Naive thymus-derived CD4-positive, alpha-beta T cell (primary cell): ENCODE data around the gene PIK3CB. TPM values are rescaled to one million over a fixed set of nuclear protein-coding genes. Genes with fewer than 3 reads are reported as not detected.
"Not testable (repeated sequence)": the region's sequence is repeated elsewhere in the genome, so short reads cannot be mapped to it uniquely, and the experiment has no call there.

Source experiments
- ATAC-seq: fragments of 150-1000 bp; cut with Tn5 transposase; 2 replicates; pipeline ENCODE4 v1.10.0; 2021; ENCODE audit warnings: mild to moderate bottlenecking, moderate library complexity
- CTCF ChIA-PET: fragments of 350-600 bp; sonication (Branson Sonifier 250); formaldehyde crosslinking; loops from one replicate; lab custom pipeline; 2021; ENCODE audit warnings: antibody characterized with exemption; lab: Charles Lee
- POLR2A ChIA-PET: fragments of 350-600 bp; sonication (Branson Sonifier 250); formaldehyde crosslinking; loops from one replicate; lab custom pipeline; 2021; ENCODE audit warnings: antibody characterized with exemption, inconsistent platforms; lab: Charles Lee
- DNase-seq, 9 donors: peaks; one replicate each; pipeline versions ENCODE4 v3.0.0 to v3.0.0-alpha.2; 2020 to 2022; ENCODE audit warnings: mixed read lengths in 1 of 9
- H3K27ac ChIP-seq: one replicate; pipeline ENCODE4 v1.7.0; 2013; ENCODE audit warnings: mild to moderate bottlenecking, low read depth, low read length, moderate library complexity
- H3K27me3 ChIP-seq, 2 donors: one replicate each; pipeline ENCODE4 v1.7.0; 2013; ENCODE audit warnings: low read length in 2 of 2, mild to moderate bottlenecking in 2 of 2, moderate library complexity in 2 of 2; ENCODE audit not compliant: control insufficient read depth in 2 of 2, insufficient read depth in 2 of 2
- H3K36me3 ChIP-seq, 3 experiments: 1 replicate in 2 of 3; 2 replicates in 1 of 3; pipeline ENCODE4 v1.7.0; 2013; ENCODE audit warnings: low read length in 3 of 3, mild to moderate bottlenecking in 3 of 3, moderate library complexity in 1 of 3; ENCODE audit not compliant: insufficient read depth in 3 of 3, control insufficient read depth in 2 of 3
- H3K4me1 ChIP-seq, 2 donors: one replicate each; pipeline ENCODE4 v1.7.0; 2013; ENCODE audit warnings: low read length in 2 of 2, mild to moderate bottlenecking in 2 of 2, moderate library complexity in 1 of 2; ENCODE audit not compliant: control insufficient read depth in 2 of 2, insufficient read depth in 2 of 2
- H3K4me3 ChIP-seq: 2 replicates; pipeline ENCODE4 v1.7.0; 2013; ENCODE audit warnings: mild to moderate bottlenecking, low read length
- H3K9me3 ChIP-seq, 3 experiments: 1 replicate in 2 of 3; 2 replicates in 1 of 3; pipeline ENCODE4 v1.7.0; 2013; ENCODE audit warnings: low read length in 3 of 3; ENCODE audit not compliant: control insufficient read depth in 2 of 3
- H3K27ac Mint-ChIP-seq, 9 donors: one replicate each; pipeline ENCODE4 v1.8.0; 2020 to 2022; ENCODE audit warnings: mixed read lengths in 9 of 9, mild to moderate bottlenecking in 8 of 9, moderate library complexity in 5 of 9, inconsistent platforms in 2 of 9
- H3K27me3 Mint-ChIP-seq, 5 donors: one replicate each; pipeline ENCODE4 v1.8.0; 2021 to 2022; ENCODE audit warnings: mixed read lengths in 5 of 5, mild to moderate bottlenecking in 1 of 5
- H3K36me3 Mint-ChIP-seq, 5 donors: one replicate each; pipeline ENCODE4 v1.8.0; 2020 to 2022; ENCODE audit warnings: mixed read lengths in 5 of 5, mild to moderate bottlenecking in 3 of 5, inconsistent platforms in 1 of 5
- H3K4me1 Mint-ChIP-seq, 7 donors: one replicate each; pipeline ENCODE4 v1.8.0; 2020 to 2022; ENCODE audit warnings: mixed read lengths in 7 of 7, mild to moderate bottlenecking in 3 of 7, inconsistent platforms in 1 of 7
- H3K4me3 Mint-ChIP-seq, 10 donors: one replicate each; pipeline ENCODE4 v1.8.0; 2020 to 2022; ENCODE audit warnings: mild to moderate bottlenecking in 10 of 10, mixed read lengths in 10 of 10, moderate library complexity in 6 of 10, inconsistent platforms in 2 of 10
- H3K9me3 Mint-ChIP-seq, 11 donors: one replicate each; pipeline ENCODE4 v1.8.0; 2020 to 2022; ENCODE audit warnings: mixed read lengths in 11 of 11, mild to moderate bottlenecking in 4 of 11, inconsistent platforms in 1 of 11, moderate library complexity in 1 of 11
- intact Hi-C, 2 donors: fragments of 100-400 bp; cut with micrococcal nuclease; formaldehyde crosslinking; loops; one replicate each; pipeline ENCODE4 v1.15.1; 2023
- polyA plus RNA-seq, 2 donors: library from polyadenylated mRNA; unstranded; fragments of 300-500 nt; fragmentation: Illumina TruSeq; gene quantifications; one replicate each; pipeline ENCODE4 v1.2.3, GENCODE V29; 2021
- total RNA-seq, 6 experiments: library from RNA in 5 of 6; stranded (reverse) in 5 of 6; gene quantifications; 1 replicate in 5 of 6; 2 replicates in 1 of 6; pipeline ENCODE4 v1.2.3 and lab custom pipeline; 2021 to 2026

Gene PIK3CB
- total and polyA plus RNA-seq, 7 experiments from 2014 or later, result 19.6 to 46.9 (median 30.3) TPM

DNA sequence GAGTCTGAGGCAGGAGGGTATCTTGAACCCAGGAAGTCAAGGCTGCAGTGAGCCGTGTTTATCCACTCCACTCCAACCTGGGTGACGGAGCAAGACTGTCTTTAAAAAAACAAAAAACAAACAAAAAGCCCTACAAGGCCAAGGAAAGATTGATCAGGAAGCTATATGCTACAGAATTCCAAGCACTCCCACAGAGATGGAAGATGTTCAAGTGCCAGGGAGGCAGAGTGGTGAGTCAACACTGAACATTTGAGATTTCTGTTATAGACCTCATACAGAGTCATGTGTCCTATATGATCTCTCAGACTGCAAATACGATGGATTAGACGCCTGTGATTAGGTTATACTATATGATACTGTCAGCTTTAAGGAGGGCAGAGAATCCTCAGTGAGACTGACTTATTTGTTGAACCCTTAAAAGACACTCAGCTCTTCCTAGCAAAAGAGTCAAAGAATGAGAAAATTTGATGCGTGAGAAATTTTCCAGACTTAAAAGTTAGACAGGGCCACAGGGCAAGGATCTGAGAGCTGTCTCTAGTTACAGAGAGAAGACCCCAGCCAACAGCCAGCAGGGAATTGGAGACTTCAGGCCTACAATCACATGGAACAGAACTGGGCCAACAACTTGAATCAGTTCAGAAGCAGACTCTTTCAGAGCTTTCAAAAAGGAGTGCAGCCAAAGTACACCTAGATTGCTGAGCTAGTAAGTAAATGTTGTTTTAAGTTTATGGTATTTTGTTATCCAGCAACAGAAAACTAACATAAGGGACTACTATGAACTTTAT, 107.6 kb downstream of the PIK3CB start:
- Mint-ChIP-seq H3K36me3 (peaks cover 3 to 39% (median 21%) of the 10 kb centered on the region in 5 donors), H3K27ac (peak overlapping the region in 3 of 9 donors; percentile 7 to 61 (median 56)), H3K4me1 (peaks cover 0 to 21% (median 14%) of the 10 kb centered on the region in 7 donors), H3K27me3 (no peaks in the 10 kb centered on the region), H3K9me3 (no peaks in the 10 kb centered on the region), H3K4me3 (peak overlapping the region in 1 of 10 donors; percentile 36)
- intact Hi-C loops, result no loop called here
- Histone ChIP-seq H3K9me3 (no peaks in the 10 kb centered on the region), H3K4me3 (no peak overlapping the region), H3K27me3 (no peaks in the 10 kb centered on the region), H3K4me1 (no peaks in the 10 kb centered on the region), H3K36me3 (peaks cover 0 to 13% (median 0%) of the 10 kb centered on the region in 3 experiments), H3K27ac (no peak overlapping the region)
- ChIA-PET CTCF (interaction anchor here (1.6 kb wide), 1 partner anchor 189 kb away, joined by 7 read pairs; no protein-coding TSS in a partner anchor), POLR2A (no interaction called here)
- DNase-seq (no peak), ATAC-seq (no peak)

GRCh38 chr3:138726042-138726441, 108.7 kb downstream of the PIK3CB start:
- intact Hi-C loops, POLR2A ChIA-PET, H3K9me3 ChIP-seq, H3K27me3 Mint-ChIP-seq, H3K27ac ChIP-seq, H3K4me1 ChIP-seq, H3K4me3 ChIP-seq, H3K27me3 ChIP-seq, H3K9me3 Mint-ChIP-seq, DNase-seq, CTCF ChIA-PET: not testable (repeated sequence)
- Mint-ChIP-seq H3K4me3 (peak overlapping the region in 1 of 10 donors; percentile 1), H3K4me1 (peaks cover 0 to 29% (median 19%) of the 10 kb centered on the region in 7 donors), H3K27ac (peak overlapping the region in 3 of 9 donors; percentile 33 to 61 (median 58)), H3K36me3 (peaks cover 3 to 34% (median 18%) of the 10 kb centered on the region in 5 donors)
- peak; percentile 41 for ATAC-seq
- peaks cover 0 to 12% (median 0%) of the 10 kb centered on the region in 3 experiments for H3K36me3 ChIP-seq

GRCh38 chr3:138725116-138725515, 109.6 kb downstream of the PIK3CB start:
- Mint-ChIP-seq H3K36me3 (peaks cover 5 to 37% (median 19%) of the 10 kb centered on the region in 5 donors), H3K27ac (peak overlapping the region in 1 of 9 donors; percentile 53), H3K9me3 (no peaks in the 10 kb centered on the region), H3K27me3 (no peaks in the 10 kb centered on the region), H3K4me3 (no peak overlapping the region), H3K4me1 (peaks cover 0 to 29% (median 19%) of the 10 kb centered on the region in 7 donors)
- peaks cover 0 to 10% (median 0%) of the 10 kb centered on the region in 3 experiments for H3K36me3 ChIP-seq
- no peak overlapping the region for H3K4me3 ChIP-seq
- POLR2A ChIA-PET, result no interaction called here
- CTCF ChIA-PET, result no interaction called here
- intact Hi-C loops, result no loop called here
- H3K9me3 ChIP-seq, result no peaks in the 10 kb centered on the region
- H3K4me1 ChIP-seq, result no peaks in the 10 kb centered on the region
- H3K27ac ChIP-seq, result no peak overlapping the region
- no peaks in the 10 kb centered on the region for H3K27me3 ChIP-seq
- DNase-seq (no peak), ATAC-seq (no peak)

DNA sequence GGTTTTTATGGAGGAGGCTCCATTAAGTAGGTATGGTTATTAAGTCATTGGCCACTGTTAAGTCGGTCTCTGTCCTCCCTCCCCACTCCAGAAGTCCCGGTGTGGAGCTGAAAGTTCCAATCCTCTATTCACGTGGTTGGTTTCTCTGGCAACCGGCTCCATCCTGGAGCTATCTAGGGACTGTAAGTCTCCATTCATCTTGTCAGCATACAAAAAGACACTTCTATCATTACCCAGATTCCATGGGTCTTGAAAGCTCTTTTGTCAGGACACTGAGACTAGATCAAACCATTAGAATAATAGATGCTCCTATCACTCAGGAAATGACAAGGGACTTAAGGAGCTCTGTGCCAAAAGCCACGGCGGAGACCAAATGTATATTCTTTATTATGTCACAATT, 110.3 kb downstream of the PIK3CB start:
- Histone ChIP-seq H3K9me3 (no peaks in the 10 kb centered on the region), H3K27ac (no peak overlapping the region), H3K4me1 (no peaks in the 10 kb centered on the region), H3K4me3 (no peak overlapping the region), H3K27me3 (no peaks in the 10 kb centered on the region), H3K36me3 (peaks cover 0 to 7% (median 0%) of the 10 kb centered on the region in 3 experiments)
- intact Hi-C loops, result no loop called here
- no peak for ATAC-seq
- Mint-ChIP-seq H3K36me3 (peaks cover 6 to 39% (median 20%) of the 10 kb centered on the region in 5 donors), H3K9me3 (no peaks in the 10 kb centered on the region), H3K27ac (no peak overlapping the region), H3K4me1 (peaks cover 0 to 29% (median 19%) of the 10 kb centered on the region in 7 donors), H3K4me3 (no peak overlapping the region), H3K27me3 (no peaks in the 10 kb centered on the region)
- no peak for DNase-seq
- POLR2A ChIA-PET, result interaction anchor here (0.6 kb wide), 1 partner anchor 116 kb away, joined by 3 read pairs; no protein-coding TSS in a partner anchor
- CTCF ChIA-PET, result no interaction called here

GRCh38 chr3:138718849-138719248, 115.9 kb downstream of the PIK3CB start:
- intact Hi-C loops, result no loop called here
- H3K4me1 ChIP-seq, result no peaks in the 10 kb centered on the region
- no peak overlapping the region for H3K27ac ChIP-seq
- Mint-ChIP-seq H3K4me3 (no peak overlapping the region), H3K27ac (peak overlapping the region in 1 of 9 donors; percentile 3), H3K36me3 (peaks cover 8 to 31% (median 19%) of the 10 kb centered on the region in 5 donors), H3K9me3 (peaks cover 0 to 2% (median 0%) of the 10 kb centered on the region in 11 donors), H3K4me1 (peaks cover 0 to 20% (median 15%) of the 10 kb centered on the region in 7 donors), H3K27me3 (no peaks in the 10 kb centered on the region)
- ChIA-PET POLR2A (no interaction called here), CTCF (no interaction called here)
- DNase-seq, result no peak
- H3K27me3 ChIP-seq, result no peaks in the 10 kb centered on the region
- ATAC-seq, result no peak
- H3K36me3 ChIP-seq, result no peaks in the 10 kb centered on the region
- no peak overlapping the region for H3K4me3 ChIP-seq
- H3K9me3 ChIP-seq, result no peaks in the 10 kb centered on the region

DNA sequence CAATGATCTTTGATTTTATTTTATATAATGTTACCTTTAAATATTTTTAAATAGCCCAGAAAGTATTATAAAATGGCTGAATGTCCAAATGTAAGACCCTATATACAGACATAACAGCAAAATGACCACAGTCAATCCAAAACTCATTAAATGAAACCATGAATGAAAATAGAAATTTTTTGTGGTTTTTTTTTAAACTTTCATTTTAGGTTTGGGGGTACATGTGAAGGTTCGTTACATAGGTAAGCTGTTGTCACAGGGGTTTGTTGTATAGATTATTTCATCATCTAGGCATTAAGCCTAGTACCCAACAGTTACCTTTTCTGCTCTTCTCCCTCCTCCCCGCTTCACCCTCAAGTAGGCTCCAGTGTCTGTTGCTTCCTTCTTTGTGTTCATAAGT, 117.4 kb downstream of the PIK3CB start:
- peaks cover 0 to 2% (median 0%) of the 10 kb centered on the region in 11 donors for H3K9me3 Mint-ChIP-seq

More for the DNA sequence above, 117.4 kb downstream of the PIK3CB start:
- Mint-ChIP-seq H3K4me1 (peaks cover 0 to 18% (median 12%) of the 10 kb centered on the region in 7 donors), H3K4me3 (no peak overlapping the region), H3K27me3 (no peaks in the 10 kb centered on the region), H3K27ac (no peak overlapping the region), H3K36me3 (peaks cover 8 to 33% (median 24%) of the 10 kb centered on the region in 5 donors)
- H3K27me3 ChIP-seq, result no peaks in the 10 kb centered on the region
- DNase-seq (no peak), ATAC-seq (no peak)
- H3K27ac ChIP-seq, result no peak overlapping the region
- intact Hi-C loops, result no loop called here
- CTCF ChIA-PET, result no interaction called here
- no peaks in the 10 kb centered on the region for H3K36me3 ChIP-seq
- H3K4me1 ChIP-seq, result no peaks in the 10 kb centered on the region
- H3K9me3 ChIP-seq, result no peaks in the 10 kb centered on the region
- no peak overlapping the region for H3K4me3 ChIP-seq
- POLR2A ChIA-PET, result no interaction called here
